Karpas-422 (cell line): Measurements from ENCODE around the gene RDH14. TPM values are rescaled to one million over a fixed set of nuclear protein-coding genes. Genes with fewer than 3 reads are reported as not detected.

Source experiments
- DNase-seq: peaks from one replicate; pipeline ENCODE4 v3.0.0-alpha.2; 2015
- H2AFZ ChIP-seq: fragments of 200-600 bp; sonication (generic); 2 replicates; pipeline ENCODE4 v1.6.1; 2014; ENCODE audit warnings: antibody characterized with exemption, low read length, mixed read lengths
- H3K27ac ChIP-seq: fragments of 200-600 bp; sonication (generic); 2 replicates; pipeline ENCODE4 v1.5.1; 2014; ENCODE audit warnings: mild to moderate bottlenecking, low read length, moderate library complexity
- H3K27me3 ChIP-seq: fragments of 200-600 bp; sonication (generic); 2 replicates; pipeline ENCODE4 v1.6.1; 2014; ENCODE audit warnings: low read length, mixed read lengths
- H3K36me3 ChIP-seq: fragments of 200-600 bp; sonication (generic); 2 replicates; pipeline ENCODE4 v1.6.1; 2014; ENCODE audit warnings: low read length, mixed read lengths; ENCODE audit not compliant: insufficient read depth
- H3K4me1 ChIP-seq: fragments of 200-600 bp; sonication (generic); 2 replicates; pipeline ENCODE4 v1.6.1; 2014; ENCODE audit warnings: mild to moderate bottlenecking, low read length, mixed read lengths
- H3K4me2 ChIP-seq: fragments of 200-600 bp; sonication (generic); 2 replicates; pipeline ENCODE4 v1.6.1; 2014; ENCODE audit warnings: low read length, low read depth, mild to moderate bottlenecking; ENCODE audit not compliant: poor library complexity, severe bottlenecking
- H3K4me3 ChIP-seq: fragments of 200-600 bp; sonication (generic); 2 replicates; pipeline ENCODE4 v1.5.1; 2014; ENCODE audit warnings: mild to moderate bottlenecking, antibody characterized with exemption, low read length, mixed read lengths
- H3K79me2 ChIP-seq: fragments of 200-600 bp; sonication (generic); 2 replicates; pipeline ENCODE4 v1.6.1; 2014; ENCODE audit warnings: mild to moderate bottlenecking, low read length, mixed read lengths
- H3K9ac ChIP-seq: fragments of 200-600 bp; sonication (generic); 2 replicates; pipeline ENCODE4 v1.6.0; 2014; ENCODE audit warnings: low read length
- H3K9me2 ChIP-seq: fragments of 200-600 bp; sonication (generic), shearing (Covaris generic); replicated peaks from 2 replicates; pipeline ENCODE4 v1.6.0; 2014; ENCODE audit warnings: mild to moderate bottlenecking, low read length, moderate library complexity; ENCODE audit not compliant: insufficient read depth
- H3K9me3 ChIP-seq: fragments of 300-700, 200-600 bp; sonication (generic); 2 replicates; pipeline ENCODE4 v1.6.1; 2014; ENCODE audit warnings: low read length, mixed read lengths
- H4K20me1 ChIP-seq: fragments of 200-600 bp; sonication (generic); 2 replicates; pipeline ENCODE4 v1.6.1; 2014; ENCODE audit warnings: mild to moderate bottlenecking, antibody characterized with exemption, low read length, low read depth; ENCODE audit not compliant: insufficient read depth
- total RNA-seq: library from RNA; depleted of rRNA; stranded (reverse); fragments of >200 nt; shearing (Covaris generic); gene quantifications from 2 replicates; pipeline ENCODE4 v1.2.3, GENCODE V29; 2014; ENCODE audit warnings: low replicate concordance

Gene RDH14
- total RNA-seq, 1 experiment from 2014 or later = 30.8 TPM

- no peaks in the 10 kb centered on the region for H3K27me3 ChIP-seq
- no peak overlapping the region for H3K9ac ChIP-seq
- H3K9me2 ChIP-seq = no peaks in the 10 kb centered on the region
- H3K36me3 ChIP-seq = peaks cover 7% of the 10 kb centered on the region; the same call in 1 of the 2 replicates
- no peak for DNase-seq
- H3K4me1 ChIP-seq = peaks cover 19% of the 10 kb centered on the region
- H3K27ac ChIP-seq = no peak overlapping the region
- H3K79me2 ChIP-seq = peaks cover 26% of the 10 kb centered on the region
- 0 out of 2 replicates have a peak, but pooled peaks cover 2% of the 10 kb centered on the region for H4K20me1 ChIP-seq
- H3K9me3 ChIP-seq = no peaks in the 10 kb centered on the region
- H3K4me2 ChIP-seq = peak overlapping the region; percentile 83
- no peak overlapping the region for H2AFZ ChIP-seq
- H3K4me3 ChIP-seq = no peak overlapping the region; the same call in 1 of the 2 replicates
These were observed 2.0 kb downstream of the RDH14 start for GRCh38 chr2:18558458-18558857.

- Histone ChIP-seq H3K4me2 (no peak overlapping the region), H3K27ac (no peak overlapping the region), H3K27me3 (no peaks in the 10 kb centered on the region), H2AFZ (no peak overlapping the region), H3K4me1 (peaks cover 19% of the 10 kb centered on the region), H3K9me2 (no peaks in the 10 kb centered on the region), H3K4me3 (no peak overlapping the region), H3K36me3 (peaks cover 7% of the 10 kb centered on the region; the same call in 1 of the 2 replicates), H3K9ac (no peak overlapping the region), H3K79me2 (peaks cover 26% of the 10 kb centered on the region), H4K20me1 (0 out of 2 replicates have a peak, but pooled peaks cover 2% of the 10 kb centered on the region), H3K9me3 (no peaks in the 10 kb centered on the region)
- DNase-seq = no peak
These were observed 3.3 kb downstream of the RDH14 start for GRCh38 chr2:18557121-18557520.

GRCh38 chr2:18552351-18553077 lies 7.9 kb downstream of the RDH14 start:
- DNase-seq = no peak
- Histone ChIP-seq H3K79me2 (peaks cover 4% of the 10 kb centered on the region; the same call in 1 of the 2 replicates), H3K27ac (no peak overlapping the region), H3K9ac (no peak overlapping the region), H2AFZ (no peak overlapping the region), H3K9me3 (no peaks in the 10 kb centered on the region), H3K9me2 (no peaks in the 10 kb centered on the region), H4K20me1 (0 out of 2 replicates have a peak, but pooled peaks cover 2% of the 10 kb centered on the region), H3K4me2 (no peak overlapping the region), H3K27me3 (no peaks in the 10 kb centered on the region), H3K4me1 (no peaks in the 10 kb centered on the region), H3K4me3 (no peak overlapping the region), H3K36me3 (peaks cover 7% of the 10 kb centered on the region; the same call in 1 of the 2 replicates)

GRCh38 chr2:18551623-18552022 lies 8.8 kb downstream of the RDH14 start:
- H3K27me3 ChIP-seq = no peaks in the 10 kb centered on the region
- 0 out of 2 replicates have a peak, but pooled peaks cover 2% of the 10 kb centered on the region for H4K20me1 ChIP-seq
- H3K4me3 ChIP-seq = no peak overlapping the region
- H3K9me3 ChIP-seq = no peaks in the 10 kb centered on the region
- DNase-seq = no peak
- no peak overlapping the region for H3K27ac ChIP-seq
- H3K9ac ChIP-seq = no peak overlapping the region
- no peaks in the 10 kb centered on the region for H3K9me2 ChIP-seq
- peaks cover 6% of the 10 kb centered on the region for H3K4me1 ChIP-seq
- H2AFZ ChIP-seq = no peak overlapping the region
- H3K4me2 ChIP-seq = no peak overlapping the region
- no peaks in the 10 kb centered on the region for H3K79me2 ChIP-seq
- H3K36me3 ChIP-seq = peaks cover 6% of the 10 kb centered on the region; the same call in 1 of the 2 replicates

GRCh38 chr2:18551169-18551568 lies 9.3 kb downstream of the RDH14 start:
- Histone ChIP-seq H3K36me3 (peaks cover 1% of the 10 kb centered on the region; the same call in 1 of the 2 replicates), H3K4me2 (no peak overlapping the region), H3K9me2 (no peaks in the 10 kb centered on the region), H3K9me3 (no peaks in the 10 kb centered on the region), H3K4me3 (no peak overlapping the region), H3K4me1 (peaks cover 11% of the 10 kb centered on the region), H3K27ac (no peak overlapping the region), H2AFZ (no peak overlapping the region), H3K27me3 (no peaks in the 10 kb centered on the region), H3K9ac (no peak overlapping the region), H4K20me1 (0 out of 2 replicates have a peak, but pooled peaks cover 2% of the 10 kb centered on the region), H3K79me2 (no peaks in the 10 kb centered on the region)
- DNase-seq = no peak

- Histone ChIP-seq H3K4me2 (no peak overlapping the region), H3K27ac (no peak overlapping the region), H3K9ac (no peak overlapping the region), H3K36me3 (no peaks in the 10 kb centered on the region), H3K27me3 (no peaks in the 10 kb centered on the region), H3K4me3 (no peak overlapping the region), H3K79me2 (no peaks in the 10 kb centered on the region), H3K9me2 (no peaks in the 10 kb centered on the region), H3K4me1 (peaks cover 18% of the 10 kb centered on the region), H2AFZ (no peak overlapping the region), H3K9me3 (no peaks in the 10 kb centered on the region), H4K20me1 (0 out of 2 replicates have a peak, but pooled peaks cover 2% of the 10 kb centered on the region)
- no peak for DNase-seq
These were observed 10.0 kb downstream of the RDH14 start for GRCh38 chr2:18550433-18550832.

- H3K9me2 ChIP-seq = no peaks in the 10 kb centered on the region
- H3K27me3 ChIP-seq = no peaks in the 10 kb centered on the region
- no peaks in the 10 kb centered on the region for H3K9me3 ChIP-seq
- no peaks in the 10 kb centered on the region for H3K36me3 ChIP-seq
- DNase-seq = no peak
- no peak overlapping the region for H3K4me2 ChIP-seq
- H3K27ac ChIP-seq = no peak overlapping the region
- peaks cover 18% of the 10 kb centered on the region for H3K4me1 ChIP-seq
- no peaks in the 10 kb centered on the region for H3K79me2 ChIP-seq
- H3K9ac ChIP-seq = no peak overlapping the region
- no peak overlapping the region for H2AFZ ChIP-seq
- H4K20me1 ChIP-seq = no peaks in the 10 kb centered on the region
- no peak overlapping the region for H3K4me3 ChIP-seq
These were observed 11.4 kb downstream of the RDH14 start for GRCh38 chr2:18549083-18549482.

GRCh38 chr2:18548621-18549020 lies 11.8 kb downstream of the RDH14 start:
- DNase-seq = no peak
- Histone ChIP-seq H2AFZ (no peak overlapping the region), H3K9ac (no peak overlapping the region), H3K4me1 (peaks cover 18% of the 10 kb centered on the region), H3K9me2 (no peaks in the 10 kb centered on the region), H3K27me3 (no peaks in the 10 kb centered on the region), H3K36me3 (no peaks in the 10 kb centered on the region), H3K27ac (no peak overlapping the region), H3K79me2 (no peaks in the 10 kb centered on the region), H3K4me2 (no peak overlapping the region), H3K4me3 (no peak overlapping the region), H3K9me3 (no peaks in the 10 kb centered on the region), H4K20me1 (no peaks in the 10 kb centered on the region)
